GM19043 (cell line): ENCODE data around the gene PAQR7.
A peak's percentile ranks its signal among the peaks of the same experiment; 100 is the strongest.

Experiments
- ATAC-seq: cut with Tn5 transposase; IDR thresholded peaks from one replicate; pipeline ENCODE4 v1.9.1; 2021; ENCODE audit warnings: low read depth; ENCODE audit not compliant: unreplicated experiment

Gene PAQR7

DNA sequence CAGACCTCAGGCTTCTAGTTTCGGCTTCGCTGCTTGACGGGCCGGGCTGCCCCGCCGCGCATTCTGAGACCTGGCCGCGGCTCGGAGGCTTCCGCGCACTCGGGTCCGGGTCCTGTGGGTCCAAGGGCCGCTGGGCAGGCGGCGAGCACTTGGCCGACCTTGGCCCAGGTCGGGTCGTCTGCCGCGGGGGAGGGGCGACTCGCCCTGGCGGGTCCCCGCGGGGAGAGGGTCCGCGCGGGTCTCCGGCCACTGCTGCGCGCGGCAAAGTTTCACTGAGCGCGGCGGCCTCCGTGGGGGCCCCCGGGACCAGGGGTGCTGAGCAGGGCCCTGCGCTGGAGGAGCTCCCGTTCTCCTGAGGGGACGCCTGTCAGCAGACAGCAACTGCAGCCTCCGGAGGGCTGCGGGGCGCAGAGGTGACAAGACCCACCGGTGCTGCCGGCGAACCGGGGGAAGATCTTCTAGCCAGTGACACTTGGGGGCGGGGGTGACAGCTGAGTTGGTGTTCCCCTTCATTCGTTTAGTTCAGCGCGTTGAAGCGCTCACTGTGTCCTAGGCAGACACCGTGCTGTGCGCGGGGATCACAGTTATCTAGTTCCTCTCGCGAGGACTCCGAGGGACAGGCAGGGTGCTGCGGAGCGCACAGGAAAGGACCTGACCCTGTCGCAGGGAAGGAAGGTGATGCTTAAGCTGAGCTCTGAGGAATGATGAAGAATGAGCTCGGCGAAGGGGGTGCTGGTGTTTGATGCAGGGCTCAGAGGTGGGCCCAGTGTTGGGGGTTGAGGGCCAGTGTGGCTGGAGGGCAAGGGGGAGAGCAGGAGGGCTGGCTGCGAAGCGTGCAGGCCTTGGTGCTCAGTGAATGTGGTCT is 55.0 kb downstream of the PAQR7 start:
- ATAC-seq, result peak; percentile 54

DNA sequence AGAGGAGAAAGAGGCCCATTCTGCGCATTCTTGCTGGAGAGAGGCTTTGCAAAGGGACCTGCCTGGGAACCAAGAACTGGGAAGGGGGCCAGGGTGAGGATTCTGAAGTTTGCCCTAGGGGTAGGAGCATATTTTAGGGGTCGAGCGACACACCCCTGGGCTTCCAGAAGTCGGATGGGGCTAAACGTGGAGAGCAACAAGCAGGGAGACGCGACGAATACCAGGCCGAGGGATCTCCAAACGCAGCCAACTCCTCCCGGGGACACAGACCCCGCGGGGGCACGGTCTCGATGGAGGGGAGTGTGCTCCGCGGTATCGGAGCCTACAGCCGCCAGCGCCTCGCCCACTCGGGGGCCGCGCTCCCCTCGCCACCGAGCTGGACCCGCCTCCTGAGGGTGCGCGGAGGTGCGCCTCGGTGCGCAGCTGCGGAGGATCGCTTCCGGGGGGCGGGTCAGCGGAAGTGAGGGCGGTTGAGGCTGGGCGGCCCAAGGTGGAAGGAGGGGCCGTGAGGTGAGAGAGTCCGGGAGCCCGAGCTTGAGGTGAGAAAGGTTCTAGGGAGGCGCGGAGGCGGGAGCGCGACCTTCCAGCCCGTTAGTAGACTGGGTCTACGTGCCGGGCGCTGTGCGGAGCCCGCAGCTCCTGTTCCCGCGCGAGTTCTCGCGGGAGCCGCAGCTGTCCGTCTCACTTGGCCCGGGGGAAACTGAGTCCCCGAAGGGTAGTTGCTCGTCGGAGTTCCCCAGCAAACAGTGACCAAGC is 55.8 kb downstream of the PAQR7 start, which contains the start of gene MTFR1L:
MTFR1L (plus strand) TSS at position 464 of the 756 bp plus-strand sequence. CDS start 3,151 bp downstream, outside the sequence.
- ATAC-seq, result peak; percentile 79

DNA sequence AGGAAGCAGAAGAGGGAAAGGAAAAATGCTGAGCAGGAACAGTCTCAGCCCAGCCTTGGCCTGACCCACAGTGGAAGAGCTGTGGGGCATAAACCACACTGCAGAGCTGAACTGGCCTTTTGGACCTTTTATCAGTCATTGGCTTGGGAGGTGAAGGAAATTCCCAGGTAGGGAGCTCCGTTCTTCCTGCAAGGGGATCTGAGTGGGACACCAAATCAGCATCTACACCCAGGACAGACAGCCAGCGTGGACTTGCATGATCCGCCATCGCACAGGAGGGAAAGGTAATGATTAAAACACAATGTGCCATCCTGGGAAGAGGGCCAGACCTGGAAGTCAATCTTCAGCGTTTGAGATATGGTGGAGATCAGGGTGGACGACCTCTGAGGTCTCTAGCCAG is 56.9 kb downstream of the PAQR7 start:
- ATAC-seq, result no peak

DNA sequence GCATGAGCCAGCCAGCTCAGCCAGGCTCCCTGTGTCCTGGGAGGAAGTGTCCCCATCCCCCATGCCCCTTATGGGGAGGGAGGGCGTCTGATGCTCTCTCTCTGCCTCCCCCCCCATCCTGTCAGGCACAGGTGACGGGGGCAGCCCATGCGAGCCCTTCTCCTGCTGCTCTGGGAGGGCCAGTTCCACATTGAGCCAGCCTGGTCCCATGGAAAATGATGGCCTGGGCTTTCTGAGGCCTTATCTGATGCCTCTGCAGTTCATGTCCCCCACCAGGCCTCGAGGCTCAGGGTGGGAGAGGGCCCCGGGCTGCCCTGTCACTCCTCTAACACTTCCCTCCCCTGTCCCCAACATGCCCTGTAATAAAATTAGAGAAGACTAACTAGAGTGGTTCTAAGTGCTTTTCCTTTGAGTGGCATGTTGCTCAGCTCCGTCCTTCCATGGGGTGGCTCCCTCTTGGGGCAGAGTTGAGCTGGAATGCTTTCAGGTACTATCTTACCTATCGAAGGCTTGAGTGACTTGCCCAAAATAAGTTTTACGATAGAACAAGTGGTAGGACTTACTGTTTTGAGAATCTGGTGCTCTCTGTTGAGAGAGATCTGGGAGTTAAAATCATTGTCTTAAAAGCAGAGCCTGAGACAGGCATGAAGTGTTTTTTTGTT is 57.5 kb downstream of the PAQR7 start:
- no peak for ATAC-seq

DNA sequence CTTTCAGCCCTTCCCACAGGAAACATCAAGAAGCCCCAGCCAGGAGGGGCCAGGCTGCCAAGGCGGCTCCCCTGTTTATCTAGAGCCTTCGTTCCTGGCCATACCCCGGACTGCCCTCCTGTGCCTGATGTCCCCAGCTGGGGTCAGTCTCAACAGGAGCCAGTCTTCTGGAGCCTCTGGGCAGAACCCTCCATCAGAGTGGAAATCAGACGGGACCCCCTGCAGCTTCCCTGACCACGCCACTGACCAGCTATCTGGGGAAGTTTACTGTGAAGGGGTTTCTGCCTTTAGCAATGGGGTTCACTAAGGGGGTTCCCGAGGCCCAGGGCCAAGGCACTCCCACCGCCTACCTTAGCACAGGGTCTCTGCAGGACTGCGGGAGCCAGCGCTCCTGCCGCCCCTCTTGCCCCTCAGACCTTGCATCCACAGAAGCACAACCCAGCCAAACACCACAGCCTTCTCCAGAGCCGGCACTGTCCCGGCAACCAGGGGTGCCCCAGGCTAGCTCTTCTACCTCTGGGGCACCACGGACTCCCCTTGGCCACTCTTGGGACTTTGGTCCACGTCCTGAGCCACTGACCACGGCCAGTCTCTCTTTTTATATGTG is 59.3 kb downstream of the PAQR7 start:
- no peak for ATAC-seq

DNA sequence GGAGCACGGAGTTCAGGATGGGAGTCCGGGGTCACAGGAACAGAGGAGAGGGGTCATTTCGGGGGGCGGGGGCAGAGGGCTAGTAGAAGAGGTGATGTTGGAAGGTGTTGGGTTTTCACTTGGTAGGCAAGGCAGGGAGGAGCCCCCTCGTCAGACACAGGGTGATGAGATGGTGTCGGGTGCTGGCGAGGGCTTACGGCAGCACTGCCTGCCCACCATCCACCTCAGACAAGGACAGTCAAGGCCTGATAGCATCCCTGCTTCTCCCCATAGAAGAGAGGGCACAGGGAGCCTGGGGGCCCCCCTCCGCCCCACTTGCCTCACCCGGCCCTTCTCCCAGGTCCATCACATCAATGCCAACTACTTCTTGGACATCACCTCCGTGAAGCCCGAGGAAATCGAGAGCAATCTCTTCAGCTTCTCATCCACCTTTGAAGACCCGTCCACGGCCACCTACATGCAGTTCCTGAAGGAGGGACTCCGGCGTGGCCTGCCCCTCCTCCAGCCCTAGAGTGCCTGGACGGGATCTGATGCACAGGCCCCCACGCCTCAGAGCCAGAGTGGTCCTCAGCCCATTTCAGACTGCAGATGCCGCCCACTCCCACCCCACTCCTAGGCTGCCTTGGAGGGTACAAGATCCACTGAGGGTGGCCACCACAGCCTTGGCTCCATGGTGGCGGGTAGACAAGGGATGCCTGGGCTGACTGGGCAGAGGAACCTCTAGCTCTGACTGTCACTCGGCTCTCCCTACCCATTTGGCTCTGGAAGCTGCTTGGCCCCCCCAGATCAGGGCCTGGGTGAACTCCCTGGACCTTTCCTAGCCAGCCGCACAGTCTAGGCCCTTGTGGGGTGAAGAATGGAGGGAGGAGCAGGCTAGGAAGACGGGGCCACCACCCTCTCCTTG is 60.0 kb downstream of the PAQR7 start:
- no peak for ATAC-seq

DNA sequence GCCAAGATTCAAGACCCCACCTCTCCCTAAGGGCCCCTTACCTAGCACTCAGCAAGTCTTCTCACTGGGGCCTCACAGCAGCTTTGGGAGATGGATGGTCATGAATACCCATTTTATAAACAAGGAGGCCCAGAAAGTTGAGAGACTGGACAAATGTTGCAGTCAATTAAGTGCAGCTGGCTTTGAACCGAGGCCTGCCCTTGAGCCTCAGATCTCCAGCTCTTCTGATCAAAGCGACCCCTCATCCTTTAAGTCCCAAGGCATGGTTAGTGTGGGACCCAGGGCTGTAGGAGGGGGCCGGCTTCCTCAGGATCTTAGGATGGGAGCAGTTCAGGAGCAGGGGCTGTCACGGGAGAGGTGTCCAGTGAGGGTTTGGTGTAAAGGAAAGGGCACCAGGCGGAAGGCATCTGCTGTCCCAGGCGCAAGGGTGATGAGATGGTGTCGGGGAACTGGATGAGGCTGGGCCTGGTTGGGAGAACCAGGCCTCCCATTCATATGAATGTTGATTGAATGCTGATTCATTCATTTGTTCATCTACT is 60.9 kb downstream of the PAQR7 start:
- ATAC-seq, result no peak

DNA sequence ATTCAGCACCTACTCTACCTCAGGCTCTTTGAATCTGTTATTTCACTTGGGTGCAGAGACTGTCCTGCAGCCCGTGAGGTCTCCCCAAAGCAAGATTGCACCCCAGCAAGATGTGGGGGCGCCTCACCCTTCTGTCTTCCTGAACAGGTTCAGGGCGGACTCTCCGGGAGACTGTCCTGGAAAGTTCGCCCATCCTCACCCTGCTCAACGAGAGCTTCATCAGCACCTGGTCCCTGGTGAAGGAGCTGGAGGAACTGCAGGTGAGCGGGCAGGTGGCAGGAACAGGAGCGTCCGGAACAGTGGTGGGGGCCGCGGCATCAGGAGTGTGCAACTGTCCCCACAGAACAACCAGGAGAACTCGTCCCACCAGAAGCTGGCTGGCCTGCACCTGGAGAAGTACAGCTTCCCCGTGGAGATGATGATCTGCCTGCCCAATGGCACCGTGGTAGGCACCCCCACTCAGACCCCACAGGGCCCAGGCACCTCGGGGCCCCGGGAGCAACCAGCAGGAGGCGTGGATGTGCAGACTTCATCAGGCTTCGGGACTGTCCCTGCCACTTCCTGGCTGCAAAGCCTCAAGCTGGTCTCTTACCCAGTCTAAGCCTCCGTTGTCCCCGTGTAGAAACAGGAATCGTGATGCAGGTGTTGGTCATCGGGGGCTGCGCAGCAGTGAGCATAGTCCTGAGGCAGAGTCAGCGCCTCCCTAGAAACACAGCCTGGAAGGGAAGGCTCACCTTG is 61.6 kb downstream of the PAQR7 start:
- ATAC-seq, result no peak

DNA sequence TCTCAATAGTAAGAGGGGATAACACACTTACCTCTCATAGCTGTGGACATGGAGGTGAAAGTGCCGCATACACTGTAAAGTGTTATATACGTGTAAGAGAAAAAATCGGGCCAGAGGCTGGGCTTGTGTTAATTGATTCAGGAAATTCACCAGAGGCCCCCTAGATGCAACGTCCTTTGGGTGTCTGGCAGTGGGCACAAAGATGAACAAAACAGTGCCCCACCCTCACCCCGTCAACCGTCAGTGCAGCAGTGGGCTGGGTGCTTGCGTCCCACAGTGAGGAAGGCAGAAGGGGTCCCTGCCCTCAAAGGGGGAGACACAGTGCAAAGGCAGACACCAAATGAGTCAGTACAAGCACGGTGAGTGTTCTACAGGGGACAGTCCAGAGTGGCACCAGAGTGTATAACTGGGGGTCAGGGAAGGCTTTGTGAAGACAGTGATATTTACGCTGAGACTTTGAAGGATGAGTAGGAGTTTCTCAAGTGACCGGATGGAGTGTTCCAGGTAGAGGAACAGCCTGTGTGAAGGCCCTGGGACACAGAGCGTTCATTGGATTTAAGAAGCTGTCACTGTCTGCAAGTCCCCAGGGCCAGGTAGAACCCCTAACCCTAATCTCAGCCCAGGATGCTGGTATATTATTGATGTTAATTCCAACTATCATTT is 62.3 kb downstream of the PAQR7 start:
- no peak for ATAC-seq
